ENCODE results near the gene ACP4. TPM values are rescaled to one million over a fixed set of nuclear protein-coding genes. Genes with fewer than 3 reads are reported as not detected.
"Not testable (repeated sequence)": the region's sequence is repeated elsewhere in the genome, so short reads cannot be mapped to it uniquely, and the experiment has no call there.

Gene ACP4
- under 1 TPM in 3 of 4 donors, not detected in 1; 0.10 to 0.52 (median 0.25) TPM for polyA plus RNA-seq (ENCODE audit: insufficient read length in 4 of 4)

GRCh38 chr19:50790396-50790795 lies at the start of gene ACP4:
TSS of gene ACP4 (plus strand) at chr19:50790415. CDS start at chr19:50790415, 0 bp downstream.
- no peak for DNase-seq (ENCODE audit: low read depth in 4 of 4, low spot score in 2 of 4)

- DNase-seq (ENCODE audit: low read depth in 4 of 4, low spot score in 2 of 4), result no peak
Observed at GRCh38 chr19:50741179-50741933, 48.9 kb upstream of the ACP4 start.

GRCh38 chr19:50743537-50743936 lies 46.7 kb upstream of the ACP4 start:
- DNase-seq (ENCODE audit: low read depth in 4 of 4, low spot score in 2 of 4), result no peak

GRCh38 chr19:50745221-50745620 lies 45.0 kb upstream of the ACP4 start:
- no peak for DNase-seq (ENCODE audit: low read depth in 4 of 4, low spot score in 2 of 4)

- not testable (repeated sequence) for DNase-seq (ENCODE audit: low read depth in 4 of 4, low spot score in 2 of 4)
Observed at GRCh38 chr19:50747141-50747540, 43.1 kb upstream of the ACP4 start.

GRCh38 chr19:50749490-50749889 lies 40.7 kb upstream of the ACP4 start:
- no peak for DNase-seq (ENCODE audit: low read depth in 4 of 4, low spot score in 2 of 4)

GRCh38 chr19:50750010-50750409 lies 40.2 kb upstream of the ACP4 start:
- DNase-seq (ENCODE audit: low read depth in 4 of 4, low spot score in 2 of 4), result no peak

- DNase-seq (ENCODE audit: low read depth in 4 of 4, low spot score in 2 of 4), result no peak
Observed at GRCh38 chr19:50753879-50754278, 36.3 kb upstream of the ACP4 start.

- DNase-seq (ENCODE audit: low read depth in 4 of 4, low spot score in 2 of 4), result not testable (repeated sequence)
Observed at GRCh38 chr19:50756244-50756643, 34.0 kb upstream of the ACP4 start.

GRCh38 chr19:50757624-50758023 lies 32.6 kb upstream of the ACP4 start:
- not testable (repeated sequence) for DNase-seq (ENCODE audit: low read depth in 4 of 4, low spot score in 2 of 4)

GRCh38 chr19:50759076-50759475 lies 31.1 kb upstream of the ACP4 start:
- not testable (repeated sequence) for DNase-seq (ENCODE audit: low read depth in 4 of 4, low spot score in 2 of 4)

GRCh38 chr19:50759886-50760285 lies 30.3 kb upstream of the ACP4 start:
- DNase-seq (ENCODE audit: low read depth in 4 of 4, low spot score in 2 of 4), result no peak

- DNase-seq (ENCODE audit: low read depth in 4 of 4, low spot score in 2 of 4), result not testable (repeated sequence)
Observed at GRCh38 chr19:50761501-50761900, 28.7 kb upstream of the ACP4 start.

GRCh38 chr19:50763521-50763920 lies 26.7 kb upstream of the ACP4 start:
- not testable (repeated sequence) for DNase-seq (ENCODE audit: low read depth in 4 of 4, low spot score in 2 of 4)

GRCh38 chr19:50764409-50764808 lies 25.8 kb upstream of the ACP4 start:
- no peak for DNase-seq (ENCODE audit: low read depth in 4 of 4, low spot score in 2 of 4)

GRCh38 chr19:50766746-50767145 lies 23.5 kb upstream of the ACP4 start:
- DNase-seq (ENCODE audit: low read depth in 4 of 4, low spot score in 2 of 4), result not testable (repeated sequence)

GRCh38 chr19:50767263-50767662 lies 23.0 kb upstream of the ACP4 start:
- not testable (repeated sequence) for DNase-seq (ENCODE audit: low read depth in 4 of 4, low spot score in 2 of 4)

- DNase-seq (ENCODE audit: low read depth in 4 of 4, low spot score in 2 of 4), result no peak
Observed at GRCh38 chr19:50768277-50768676, 21.9 kb upstream of the ACP4 start.

- DNase-seq (ENCODE audit: low read depth in 4 of 4, low spot score in 2 of 4), result not testable (repeated sequence)
Observed at GRCh38 chr19:50770164-50770563, 20.1 kb upstream of the ACP4 start, which contains the start of gene GPR32. TSS of gene GPR32 (plus strand) at chr19:50770464. CDS start at chr19:50770601, 137 bp downstream.

- no peak for DNase-seq (ENCODE audit: low read depth in 4 of 4, low spot score in 2 of 4)
Observed at GRCh38 chr19:50770888-50771287, 19.3 kb upstream of the ACP4 start.

- DNase-seq (ENCODE audit: low read depth in 4 of 4, low spot score in 2 of 4), result no peak
Observed at GRCh38 chr19:50772476-50772875, 17.7 kb upstream of the ACP4 start.

GRCh38 chr19:50772912-50773311 lies 17.3 kb upstream of the ACP4 start:
- not testable (repeated sequence) for DNase-seq (ENCODE audit: low read depth in 4 of 4, low spot score in 2 of 4)

Measured in left renal cortex interstitium (tissue), 4 donors.